HepG2 (cell line): ENCODE results near the gene TREH. TPM values are rescaled to one million over a fixed set of nuclear protein-coding genes. Genes with fewer than 3 reads are reported as not detected.

Experiments
- ATAC-seq: fragments of 200-7000 bp; cut with Tn5 transposase; 3 replicates; pipeline ENCODE4 v1.9.1; 2020; ENCODE audit warnings: mild to moderate bottlenecking, moderate library complexity
- BruUV-seq: library from RNA; stranded (reverse); fragments of 400-500 nt; replicated peaks from 2 replicates; lab custom pipeline; 2021; lab: Mats Ljungman, UMichigan
- CTCF ChIA-PET: fragments of 300-600 bp; formaldehyde crosslinking; extraction: SDS; loops from one replicate; lab custom pipeline; 2021; ENCODE audit warnings: low total read pairs, inconsistent platforms, low intra/inter-chr PET ratio; lab: Yijun Ruan, JAX
- POLR2A ChIA-PET: fragments of 350-600 bp; sonication (Branson Sonifier 250); formaldehyde crosslinking; loops from one replicate; lab custom pipeline; 2020; ENCODE audit warnings: antibody characterized with exemption, inconsistent platforms; lab: Yijun Ruan, JAX
- DNase-seq: peaks from one replicate; pipeline ENCODE4 v3.0.0-alpha.2; 2015; ENCODE audit warnings: low spot score
- FAIRE-seq: peaks from 3 replicates; lab custom pipeline; 2011; peaks lifted over from hg19 to GRCh38; lab: Jason Lieb, UNC
- H2AFZ ChIP-seq: one replicate; pipeline ENCODE4 v1.6.1; 2011; ENCODE audit warnings: low read length, inconsistent platforms
- H3K27ac ChIP-seq: fragments of 300-600 bp; 3 replicates; pipeline ENCODE4 v1.8.0; 2011; ENCODE audit warnings: mixed run types, mild to moderate bottlenecking, mixed read lengths, low read length, inconsistent platforms; ENCODE audit not compliant: insufficient read depth; ENCODE audit errors: extremely low read length
- H3K27me3 ChIP-seq, 2 experiments: fragments of 200-600 bp in 1 of 2; 2 replicates in 1 of 2; 3 replicates in 1 of 2; pipeline versions ENCODE4 v1.6.0 to v1.8.0; 2011; ENCODE audit warnings: low read length in 2 of 2, mild to moderate bottlenecking in 2 of 2, moderate library complexity in 2 of 2, inconsistent platforms in 1 of 2; ENCODE audit not compliant: insufficient read depth in 2 of 2, control insufficient read depth in 1 of 2
- H3K36me3 ChIP-seq, 2 experiments: fragments of 200-600 bp in 1 of 2; replicated peaks in 1 of 2; 2 replicates in 1 of 2; 3 replicates in 1 of 2; pipeline versions ENCODE4 v1.5.1 to v1.8.0; 2011; ENCODE audit warnings: low read length in 2 of 2, inconsistent platforms in 1 of 2; ENCODE audit not compliant: insufficient read depth in 2 of 2, control insufficient read depth in 1 of 2
- H3K4me1 ChIP-seq: 2 replicates; pipeline ENCODE4 v1.5.1; 2012; ENCODE audit warnings: low read length, inconsistent platforms; ENCODE audit not compliant: insufficient read depth
- H3K4me2 ChIP-seq: 2 replicates; pipeline ENCODE4 v1.6.0; 2011; ENCODE audit warnings: low read depth, low read length, inconsistent platforms
- H3K4me3 ChIP-seq, 3 experiments: fragments of 200-600 bp in 1 of 3; sonication (generic), shearing (Covaris generic) in 1 of 3; replicated peaks in 1 of 3; 2 replicates each; pipeline ENCODE4 v1.5.1; 2011 to 2016; ENCODE audit warnings: low read length in 3 of 3, inconsistent platforms in 2 of 3, low read depth in 2 of 3, mild to moderate bottlenecking in 2 of 3, control low read depth in 1 of 3, mixed read lengths in 1 of 3; ENCODE audit not compliant: insufficient read depth in 1 of 3
- H3K79me2 ChIP-seq: one replicate; pipeline ENCODE4 v1.6.1; 2011; ENCODE audit warnings: low read length, inconsistent platforms; ENCODE audit not compliant: insufficient read depth
- H3K9ac ChIP-seq: 2 replicates; pipeline ENCODE4 v1.6.0; 2011; ENCODE audit warnings: mild to moderate bottlenecking, low read depth, low read length, inconsistent platforms; ENCODE audit not compliant: insufficient read depth
- H3K9me3 ChIP-seq: 2 replicates; pipeline ENCODE4 v1.5.1; 2012; ENCODE audit warnings: mild to moderate bottlenecking, low read length
- H4K20me1 ChIP-seq: 2 replicates; pipeline ENCODE4 v1.6.0; 2011; ENCODE audit warnings: inconsistent platforms, mild to moderate bottlenecking, low read length, moderate library complexity; ENCODE audit not compliant: insufficient read depth
- ARID3A ChIP-seq: IDR thresholded peaks from 2 replicates; pipeline ENCODE4 v1.6.1; 2012; ENCODE audit warnings: low read depth, low read length, improper control_type of control experiment
- ATF2 ChIP-seq: sonication (generic); formaldehyde crosslinking; IDR thresholded peaks from 2 replicates; pipeline ENCODE4 v1.4.0; 2020; ENCODE audit warnings: missing genetic modification reagents
- CBX2 ChIP-seq, 2 experiments: fragments of 200-600 bp in 1 of 2; sonication (generic); formaldehyde crosslinking in 1 of 2; IDR thresholded peaks; 2 replicates each; pipeline versions ENCODE4 v1.7.0 to v1.8.1; 2018 to 2022; ENCODE audit warnings: low read depth in 2 of 2, low read length in 1 of 2, mild to moderate bottlenecking in 1 of 2, missing genetic modification reagents in 1 of 2
- CREB1 ChIP-seq, 2 experiments: fragments of 450-650 bp in 1 of 2; IDR thresholded peaks; 2 replicates each; pipeline ENCODE4 v1.6.1; 2016 to 2017; ENCODE audit warnings: control low read depth in 1 of 2, mild to moderate bottlenecking in 1 of 2, missing compliant biosample characterization in 1 of 2, missing genetic modification characterization in 1 of 2
- DMAP1 ChIP-seq: IDR thresholded peaks from 2 replicates; pipeline ENCODE4 v1.6.1; 2016
- GRHL1 ChIP-seq: sonication (generic); formaldehyde crosslinking; conservative IDR thresholded peaks from 2 replicates; pipeline ENCODE4 v1.8.0; 2022; ENCODE audit warnings: missing genetic modification reagents
- HOXA9 ChIP-seq: sonication (generic); formaldehyde crosslinking; IDR thresholded peaks from 2 replicates; pipeline ENCODE4 v1.8.1; 2022; ENCODE audit warnings: missing genetic modification reagents, mild to moderate bottlenecking, moderate library complexity, borderline replicate concordance
- IKZF4 ChIP-seq: sonication (generic); formaldehyde crosslinking; IDR thresholded peaks from 2 replicates; pipeline ENCODE4 v1.5.1; 2020; ENCODE audit warnings: borderline replicate concordance, mild to moderate bottlenecking, low read depth, missing genetic modification reagents; ENCODE audit errors: not compliant biosample characterization
- MYC ChIP-seq: sonication (generic); formaldehyde crosslinking; IDR thresholded peaks from 2 replicates; pipeline ENCODE4 v1.9.0; 2021; ENCODE audit warnings: missing genetic modification reagents, borderline replicate concordance
- TGIF2 ChIP-seq: IDR thresholded peaks from 2 replicates; pipeline ENCODE4 v1.6.1; 2016; ENCODE audit warnings: control low read depth, missing compliant biosample characterization
- ZMYM4 ChIP-seq: sonication (generic); formaldehyde crosslinking; IDR thresholded peaks from 2 replicates; pipeline ENCODE4 v1.8.1; 2023; ENCODE audit warnings: mild to moderate bottlenecking, missing genetic modification reagents
- ZNF124 ChIP-seq: sonication (generic); formaldehyde crosslinking; IDR thresholded peaks from 2 replicates; pipeline ENCODE4 v1.4.0; 2020; ENCODE audit warnings: missing genetic modification reagents
- ZNF296 ChIP-seq: sonication (generic); formaldehyde crosslinking; conservative IDR thresholded peaks from 2 replicates; pipeline ENCODE4 v1.5.0; 2020; ENCODE audit warnings: mild to moderate bottlenecking, missing genetic modification reagents
- ZNF430 ChIP-seq: sonication (generic); formaldehyde crosslinking; IDR thresholded peaks from 2 replicates; pipeline ENCODE4 v1.9.0; 2021; ENCODE audit warnings: mild to moderate bottlenecking, missing genetic modification reagents
- ZNF672 ChIP-seq: sonication (generic); formaldehyde crosslinking; IDR thresholded peaks from 2 replicates; pipeline ENCODE4 v1.8.1; 2022; ENCODE audit warnings: missing genetic modification reagents
- ZNF772 ChIP-seq: sonication (generic); formaldehyde crosslinking; IDR thresholded peaks from 2 replicates; pipeline ENCODE4 v1.5.0; 2020; ENCODE audit warnings: mild to moderate bottlenecking, missing genetic modification reagents
- ZNF775 ChIP-seq: sonication (generic); formaldehyde crosslinking; IDR thresholded peaks from 2 replicates; pipeline ENCODE4 v1.4.0; 2020; ENCODE audit warnings: missing genetic modification reagents, mild to moderate bottlenecking, moderate library complexity, borderline replicate concordance
- WGBS: methylation state at CpG from one replicate; pipeline ENCODE4 v1.1.6; 2017; ENCODE audit warnings: low lambda C conversion rate; 5-methylcytosine and 5-hydroxymethylcytosine counted together
- in situ Hi-C: cut with HindIII; loops from 2 replicates; pipeline ENCODE4 v1.10.0; 2017; ENCODE audit warnings: low pct_unique_long_range_greater_than_20kb; ENCODE audit not compliant: extremely low pct_ligation_motif_present
- intact Hi-C: fragments of 100-400 bp; cut with micrococcal nuclease; formaldehyde crosslinking; loops from one replicate; pipeline ENCODE4 v1.10.0; 2022; ENCODE audit not compliant: unreplicated experiment
- polyA plus RNA-seq, 8 experiments: library from polyadenylated mRNA; depleted of rRNA in 3 of 8; stranded (reverse) in 7 of 8; unstranded in 1 of 8; fragments of >200 nt; fragmentation: Illumina TruSeq in 4 of 8; extraction: Trizol in 4 of 8; gene quantifications; 2 replicates each; pipeline versions ENCODE4 v1.2.1 to v1.2.3, GENCODE V29; 2011 to 2016; ENCODE audit warnings: low read depth in 4 of 8, missing spikeins in 1 of 8, mixed read lengths in 1 of 8; ENCODE audit not compliant: insufficient read depth in 1 of 8
- total RNA-seq, 5 experiments: library from RNA; depleted of rRNA; stranded (reverse); fragments of >200 nt; fragmentation: Illumina TruSeq; extraction: Trizol; gene quantifications; 2 replicates each; pipeline ENCODE4 v1.2.3, GENCODE V29; 2016; ENCODE audit warnings: low read depth in 1 of 5

The TREH gene
- total and polyA plus RNA-seq, 2 of the 13 experiments (the other 11 are each of a cell fraction or from before 2014, with no cell fraction given): 0.53 to 0.86 TPM

GRCh38 chr11:118621784-118622375, 57.6 kb downstream of the TREH start (continued):
- no peak for TF ChIP-seq ZNF775 (CRISPR knock-in tag)
- TF ChIP-seq HOXA9: no peak
- TF ChIP-seq TGIF2: no peak
- TF ChIP-seq ZNF296 (CRISPR knock-in tag): 0 out of 2 replicates have a peak, but pooled peaks have one; percentile 19
- TF ChIP-seq IKZF4: no peak
- TF ChIP-seq MYC (CRISPR knock-in tag): 0 out of 2 replicates have a peak, but pooled peaks have one; percentile 7
- no peak for TF ChIP-seq DMAP1

- Histone ChIP-seq H3K4me3 (peak overlapping the region; percentile 81 to 97 (median 87)), H2AFZ (peak overlapping the region; percentile 69), H3K4me1 (peaks cover 57% of the 10 kb centered on the region), H3K9me3 (no peaks in the 10 kb centered on the region), H3K27ac (peak overlapping the region; percentile 95), H4K20me1 (no peaks in the 10 kb centered on the region), H3K9ac (peak overlapping the region; percentile 82), H3K27me3 (no peaks in the 10 kb centered on the region; a peak in 1 of 5 replicates), H3K79me2 (peaks cover 9% of the 10 kb centered on the region), H3K4me2 (peak overlapping the region; percentile 98), H3K36me3 (peaks cover 5 to 12% of the 10 kb centered on the region in 2 experiments; a peak in 4 of 5 replicates)
- intact Hi-C loops (loop anchor here (5.0 kb wide), 1 partner anchor 36 kb away; no protein-coding TSS in a partner anchor), in situ Hi-C loops (no loop called here)
- POLR2A ChIA-PET: interaction anchor here (0.5 to 2.7 kb wide), 28 partner anchors 8 to 548 kb away, joined by 3 to 83 read pairs (median 6); partner anchors contain the start of genes ARCN1, DDX6, HMBS and NLRX1
- no TSS peak for BruUV-seq
- FAIRE-seq (no peak), ATAC-seq (peak; percentile 80), DNase-seq (peak; percentile 85)
- CTCF ChIA-PET: no interaction called here
- 1% methylated on average over 26 of the region's 38 CpGs for whole genome bisulfite sequencing
- TF ChIP-seq ARID3A (no peak), ZNF124 (CRISPR knock-in tag) (no peak), GRHL1 (CRISPR knock-in tag) (no peak), ZMYM4 (CRISPR knock-in tag) (no peak), ZNF672 (CRISPR knock-in tag) (no peak), ZNF772 (no peak), CREB1 (IDR thresholded peaks at IDR 0.05) (no peak), CREB1 (CRISPR knock-in tag; IDR thresholded peaks at IDR 0.05) (no peak), ZNF430 (no peak), ATF2 (CRISPR knock-in tag) (no peak), CBX2 (IDR thresholded peaks at IDR 0.05; ENCODE audit: low read depth, low read length) (no peak), CBX2 (CRISPR knock-in tag; IDR thresholded peaks at IDR 0.05; ENCODE audit: low read depth) (no peak)
These were observed 58.2 kb downstream of the TREH start for GRCh38 chr11:118621071-118621783.
